ENCODE measurements around the gene FAM107B. TPM values are rescaled to one million over a fixed set of nuclear protein-coding genes. Genes with fewer than 3 reads are reported as not detected.
A peak's percentile ranks its signal among the peaks of the same experiment; 100 is the strongest.

The FAM107B gene
- total RNA-seq, 1 experiment from 2014 or later: 144 TPM

GRCh38 chr10:14705548-14706230 is 69.0 kb downstream of the FAM107B start:
- intact Hi-C loops (cut with micrococcal nuclease; ENCODE audit: unreplicated experiment): no loop called here
- DNase-seq: no peak
- no peak overlapping the region for H3K4me3 ChIP-seq
- H2AFZ ChIP-seq: no peak overlapping the region
- CTCF ChIA-PET: no interaction called here
- no peaks in the 10 kb centered on the region for H3K36me3 ChIP-seq (ENCODE audit: low read depth)
- POLR2A ChIA-PET (ENCODE audit: unreplicated experiment): interaction anchor here (0.7 kb wide), 2 partner anchors 13 to 993 kb away, joined by 3 to 21 read pairs; no protein-coding TSS in a partner anchor
- H4K20me1 ChIP-seq (ENCODE audit: insufficient read depth): no peaks in the 10 kb centered on the region
- H3F3A ChIP-seq (ENCODE audit: insufficient read depth, low read depth): peaks cover 12% of the 10 kb centered on the region; the same call in 1 of the 2 replicates
- no peak overlapping the region for H3K4me2 ChIP-seq
- H3K27me3 ChIP-seq (ENCODE audit: insufficient read depth, low read depth): no peaks in the 10 kb centered on the region
- no peaks in the 10 kb centered on the region for H3K79me2 ChIP-seq (ENCODE audit: low read depth)
- no peak for TF ChIP-seq EZH2 (IDR thresholded peaks at IDR 0.05; ENCODE audit: low read depth)
- TF ChIP-seq CTCF (conservative IDR thresholded peaks at IDR 0.05): no peak
- H3K9me3 ChIP-seq (ENCODE audit: insufficient read depth, low read depth): no peaks in the 10 kb centered on the region
- H3K27ac ChIP-seq: no peak overlapping the region
- no peaks in the 10 kb centered on the region for H3K9me2 ChIP-seq (ENCODE audit: insufficient read depth)
- peaks cover 24% of the 10 kb centered on the region for H3K4me1 ChIP-seq (replicated peaks; ENCODE audit: insufficient read depth)
- BruUV-seq (replicated peaks): no TSS peak

GRCh38 chr10:14703631-14704001 is 71.1 kb downstream of the FAM107B start:
- 0 out of 2 replicates have a peak overlapping the region, but pooled peaks have one; percentile 52 for H3K4me2 ChIP-seq
- TF ChIP-seq CTCF (conservative IDR thresholded peaks at IDR 0.05) (no peak), EZH2 (IDR thresholded peaks at IDR 0.05; ENCODE audit: low read depth) (no peak)
- peak overlapping the region; percentile 30 for H3K27ac ChIP-seq
- no peaks in the 10 kb centered on the region for H3K9me2 ChIP-seq (ENCODE audit: insufficient read depth)
- ChIA-PET CTCF (no interaction called here), POLR2A (ENCODE audit: unreplicated experiment) (no interaction called here)
- H2AFZ ChIP-seq: no peak overlapping the region
- peaks cover 12% of the 10 kb centered on the region; the same call in 1 of the 2 replicates for H3F3A ChIP-seq (ENCODE audit: insufficient read depth, low read depth)
- intact Hi-C loops (cut with micrococcal nuclease; ENCODE audit: unreplicated experiment): no loop called here
- H3K27me3 ChIP-seq (ENCODE audit: insufficient read depth, low read depth): no peaks in the 10 kb centered on the region
- no TSS peak for BruUV-seq (replicated peaks)
- peaks cover 24% of the 10 kb centered on the region for H3K4me1 ChIP-seq (replicated peaks; ENCODE audit: insufficient read depth)
- no peaks in the 10 kb centered on the region for H3K36me3 ChIP-seq (ENCODE audit: low read depth)
- H3K79me2 ChIP-seq (ENCODE audit: low read depth): no peaks in the 10 kb centered on the region
- no peak overlapping the region for H3K4me3 ChIP-seq
- no peaks in the 10 kb centered on the region for H3K9me3 ChIP-seq (ENCODE audit: insufficient read depth, low read depth)
- no peaks in the 10 kb centered on the region for H4K20me1 ChIP-seq (ENCODE audit: insufficient read depth)
- no peak for DNase-seq

- Histone ChIP-seq H3K27ac (no peak overlapping the region), H3F3A (ENCODE audit: insufficient read depth, low read depth) (peaks cover 12% of the 10 kb centered on the region; the same call in 1 of the 2 replicates), H3K9me2 (ENCODE audit: insufficient read depth) (no peaks in the 10 kb centered on the region), H3K4me1 (replicated peaks; ENCODE audit: insufficient read depth) (peaks cover 24% of the 10 kb centered on the region), H3K4me2 (no peak overlapping the region), H4K20me1 (ENCODE audit: insufficient read depth) (no peaks in the 10 kb centered on the region), H3K4me3 (no peak overlapping the region), H2AFZ (no peak overlapping the region), H3K9me3 (ENCODE audit: insufficient read depth, low read depth) (no peaks in the 10 kb centered on the region), H3K36me3 (ENCODE audit: low read depth) (no peaks in the 10 kb centered on the region), H3K79me2 (ENCODE audit: low read depth) (no peaks in the 10 kb centered on the region), H3K27me3 (ENCODE audit: insufficient read depth, low read depth) (no peaks in the 10 kb centered on the region)
- TF ChIP-seq CTCF (conservative IDR thresholded peaks at IDR 0.05) (no peak), EZH2 (IDR thresholded peaks at IDR 0.05; ENCODE audit: low read depth) (no peak)
- DNase-seq: no peak
- no TSS peak for BruUV-seq (replicated peaks)
- CTCF ChIA-PET: no interaction called here
- POLR2A ChIA-PET (ENCODE audit: unreplicated experiment): no interaction called here
- intact Hi-C loops (cut with micrococcal nuclease; ENCODE audit: unreplicated experiment): no loop called here
Observed at GRCh38 chr10:14701466-14701865, 73.2 kb downstream of the FAM107B start.

Measured in PC-9 (cell line).